Mesenteric fat pad (tissue), 1 donor: Measurements from ENCODE around the gene DAB2IP. TPM values are rescaled to one million over a fixed set of nuclear protein-coding genes. Genes with fewer than 3 reads are reported as not detected.

ENCODE experiments used
- DNase-seq: peaks from one replicate; pipeline ENCODE4 v3.0.0-alpha.2; 2020; ENCODE audit warnings: low spot score
- total RNA-seq: library from RNA; stranded (reverse); fragmentation: NEBNext Ultra II Directional; extraction: Animal tissue kit (Norgen Biotek cat#: 25700); gene quantifications from one replicate; pipeline ENCODE4 v1.2.1, GENCODE V29; 2021
- donor health status: DM: yes; HTN: yes; CAD: no.

Gene DAB2IP
- total RNA-seq, 1 donor from 2014 or later, result 86.1 TPM

DNA sequence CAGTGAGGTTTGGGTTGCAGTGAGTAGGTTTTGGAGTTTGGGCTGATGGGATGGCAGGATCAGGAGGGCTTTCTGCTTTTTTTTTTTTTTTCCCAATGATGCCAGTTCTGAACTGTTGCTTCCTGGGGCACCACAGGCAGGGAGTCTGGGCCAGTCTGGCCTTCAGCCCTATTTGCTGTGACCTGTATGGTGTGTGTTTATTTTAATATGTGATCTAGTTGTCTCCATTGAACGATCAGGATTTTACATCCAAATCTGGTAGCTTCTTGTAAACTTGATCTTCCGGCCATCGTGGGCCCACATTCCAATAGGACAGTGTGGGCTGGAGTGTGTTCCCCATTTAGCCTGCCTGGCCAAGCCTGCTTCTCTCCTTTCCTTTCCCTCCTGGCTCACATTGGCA, 25.8 kb upstream of the DAB2IP start:
- DNase-seq, result no peak

DNA sequence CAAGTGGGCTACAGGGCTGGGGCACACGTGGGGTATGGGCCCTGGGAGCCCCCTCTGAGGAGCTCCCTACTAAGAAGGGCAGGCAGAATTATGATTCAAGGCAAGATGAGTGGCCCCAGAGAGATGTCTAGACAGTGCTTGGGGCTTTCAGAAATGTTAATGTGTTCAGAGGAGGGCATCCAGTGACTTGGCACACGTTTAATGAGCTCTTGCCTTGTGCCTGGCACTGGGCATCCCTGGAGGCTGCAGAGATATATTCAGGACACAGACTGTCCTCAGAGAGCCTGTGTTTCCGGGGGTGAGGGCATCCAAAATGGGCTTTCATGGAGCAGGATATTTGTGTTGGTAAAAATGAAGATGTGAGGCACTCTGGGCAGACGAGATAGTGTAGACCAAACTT, 25.4 kb upstream of the DAB2IP start:
- DNase-seq, result no peak

DNA sequence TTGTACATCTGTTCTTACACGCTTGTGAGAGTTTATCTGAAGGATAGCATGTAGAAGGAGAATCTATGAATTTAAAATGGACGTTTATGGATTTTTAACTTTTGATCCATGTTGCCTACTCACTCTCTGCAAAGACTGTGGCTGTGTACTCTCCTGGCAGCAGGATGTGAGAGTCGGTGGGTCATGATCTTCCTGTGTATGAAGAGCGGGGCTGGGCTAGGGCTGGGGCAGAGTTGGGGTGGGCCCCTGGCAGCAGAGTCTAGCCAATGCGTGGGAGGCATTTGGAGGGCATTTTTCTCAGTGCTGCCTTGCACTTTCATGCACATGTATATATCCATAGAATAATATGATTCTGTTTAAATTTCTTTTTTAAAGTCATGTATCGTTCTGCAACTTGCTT, 24.0 kb upstream of the DAB2IP start:
- DNase-seq, result no peak

DNA sequence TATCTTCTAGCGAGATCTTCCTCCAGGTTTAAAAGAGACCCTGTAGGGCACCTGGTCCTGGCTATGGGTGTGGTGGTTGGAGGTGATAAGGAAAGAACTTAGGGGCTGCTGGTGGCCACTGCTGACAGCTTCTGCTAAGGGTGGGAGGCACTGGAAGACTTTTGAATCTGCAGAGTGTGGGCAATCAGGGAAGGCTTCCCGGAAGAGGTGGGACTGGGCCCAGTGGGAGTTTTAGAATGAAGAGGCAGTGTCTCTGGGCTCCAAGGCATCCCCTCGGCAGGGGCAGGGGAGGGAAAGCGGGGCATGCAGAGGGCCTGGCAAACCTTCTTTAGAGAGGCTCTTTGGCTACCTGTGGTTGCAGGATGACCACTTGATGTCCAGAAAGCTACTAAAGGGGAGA, 23.0 kb upstream of the DAB2IP start:
- no peak for DNase-seq

DNA sequence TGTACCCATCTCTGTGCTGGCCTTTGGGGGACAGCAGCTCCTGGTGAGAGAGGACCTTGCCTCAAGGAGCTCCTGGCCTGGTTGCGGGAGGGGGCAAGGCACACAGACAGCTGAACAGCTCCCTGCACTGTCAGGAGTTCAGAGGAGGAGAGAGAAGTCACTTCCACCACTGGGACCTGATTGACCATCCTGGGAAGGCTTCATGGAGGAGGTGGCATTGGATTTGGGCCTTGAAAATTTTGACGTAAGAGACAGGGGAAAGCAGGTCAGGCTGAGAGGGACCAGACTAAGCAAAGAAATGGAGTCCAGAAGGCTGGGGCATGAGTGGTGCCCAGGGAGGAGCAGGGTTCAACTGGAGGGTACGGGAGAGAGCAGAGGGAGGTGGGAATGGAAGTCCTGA, 20.3 kb upstream of the DAB2IP start:
- DNase-seq, result no peak

DNA sequence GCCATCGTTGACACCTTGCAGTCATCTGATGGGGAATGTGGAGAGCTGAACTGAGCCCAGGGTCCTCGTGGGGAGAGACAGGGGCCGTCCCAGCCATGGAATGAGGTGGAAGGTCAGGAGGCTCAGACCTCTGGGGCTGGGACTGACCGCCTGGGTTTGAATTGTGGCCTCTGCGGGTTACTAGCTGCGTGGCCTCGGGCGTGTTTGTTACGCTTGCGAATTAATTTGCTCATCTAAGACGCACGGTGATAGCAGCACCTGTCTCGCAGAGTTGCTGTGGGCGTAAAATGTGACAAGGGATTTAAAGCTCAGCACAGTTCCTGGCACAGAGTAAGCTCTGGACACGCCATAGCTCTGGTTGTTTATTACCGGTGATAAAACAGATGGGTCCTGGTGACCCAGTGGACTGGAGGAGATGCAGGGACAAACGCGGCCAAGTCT, 19.4 kb upstream of the DAB2IP start:
- DNase-seq, result no peak

DNA sequence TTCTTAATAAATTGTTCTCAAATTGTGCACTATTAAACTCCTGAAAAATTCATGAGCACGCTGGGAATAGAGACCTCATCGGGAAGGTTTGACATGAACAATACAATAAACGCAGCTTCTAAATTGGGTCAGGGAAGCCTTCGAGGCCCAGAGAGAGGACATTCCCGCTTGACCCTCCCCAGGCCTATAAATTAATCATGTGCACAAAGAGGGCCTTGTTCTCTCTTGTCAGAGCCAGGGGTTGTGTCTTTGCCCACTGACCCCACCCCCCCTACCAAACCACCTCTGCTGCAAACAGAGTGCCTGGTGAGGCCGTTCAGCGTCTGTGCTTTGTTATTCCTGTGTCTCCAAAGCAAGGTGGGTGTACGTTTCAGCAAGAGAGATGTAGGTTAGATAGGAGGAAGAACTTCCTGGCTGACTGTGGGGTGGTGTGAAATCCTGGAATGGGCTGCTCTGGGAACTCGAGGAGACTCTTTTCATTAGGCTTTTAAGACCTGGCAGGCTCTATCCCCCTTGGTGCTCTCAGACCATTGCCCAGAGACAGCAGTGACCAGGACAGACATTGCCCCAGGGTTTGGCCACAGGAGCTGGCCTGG, 18.2 kb upstream of the DAB2IP start:
- no peak for DNase-seq

DNA sequence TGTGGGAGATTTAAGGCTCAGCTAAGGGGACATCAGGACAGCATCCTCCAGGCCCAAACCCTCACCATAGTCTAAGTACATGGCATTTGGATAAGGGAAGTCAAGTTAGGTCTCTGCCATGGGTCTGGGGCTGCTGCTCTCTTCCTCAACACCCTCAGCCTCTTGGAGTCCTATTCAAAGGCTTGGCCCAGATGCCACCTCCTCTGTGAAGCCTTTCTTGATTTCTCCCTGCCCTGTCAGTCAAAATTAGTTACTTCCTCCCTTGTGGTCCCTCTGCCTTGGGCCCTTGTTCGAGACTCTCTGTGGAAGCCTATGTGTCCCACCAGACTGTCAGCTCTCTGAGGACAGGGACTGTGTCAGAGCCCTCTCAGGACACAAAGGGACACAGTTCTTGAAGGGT, 17.7 kb upstream of the DAB2IP start:
- no peak for DNase-seq

DNA sequence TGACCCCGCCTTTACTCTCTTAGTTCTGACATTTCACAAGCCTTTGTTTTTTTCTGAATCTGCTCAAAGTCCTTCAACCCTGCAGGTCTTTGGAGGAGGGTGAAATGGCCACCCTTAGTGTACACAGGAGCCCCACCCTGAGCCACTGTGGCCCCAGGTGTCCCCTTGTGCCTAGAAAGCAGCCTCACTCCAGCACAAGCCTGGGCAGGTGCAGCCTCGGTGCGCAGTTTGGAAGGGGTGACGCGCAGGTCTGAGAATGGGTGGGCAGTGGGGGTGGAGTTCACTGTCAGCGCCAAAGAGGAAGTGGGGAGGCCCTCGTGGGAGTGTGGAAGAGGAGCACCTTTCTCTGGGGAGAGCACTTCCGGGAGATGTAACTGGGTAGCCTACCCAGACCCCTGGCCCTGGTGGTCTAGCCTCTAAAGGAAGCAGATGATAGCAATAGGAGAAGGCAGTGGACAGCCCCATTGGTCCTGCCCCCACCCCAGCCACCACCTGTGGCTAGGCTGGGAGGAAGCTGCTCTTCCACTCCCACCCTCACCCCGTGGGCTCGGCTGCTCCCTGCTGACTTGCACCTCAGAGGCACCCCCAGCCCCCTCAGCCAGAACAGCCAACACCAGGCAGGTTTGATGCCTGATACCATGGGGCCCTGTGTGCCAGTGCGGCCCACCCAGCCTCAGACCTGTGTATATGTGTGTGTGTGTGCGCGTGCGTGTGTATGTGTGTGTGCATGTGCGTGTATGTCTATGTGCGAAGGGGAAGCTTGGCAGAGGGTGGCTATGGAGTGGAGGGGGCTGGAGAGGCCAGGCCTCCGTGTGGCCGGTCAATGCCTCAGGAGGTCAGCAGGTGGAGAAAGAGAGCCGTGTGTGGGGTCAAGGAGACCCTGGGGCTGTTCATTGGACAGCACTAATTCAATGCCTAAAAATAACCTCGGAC, 16.8 kb upstream of the DAB2IP start:
- DNase-seq, result no peak

DNA sequence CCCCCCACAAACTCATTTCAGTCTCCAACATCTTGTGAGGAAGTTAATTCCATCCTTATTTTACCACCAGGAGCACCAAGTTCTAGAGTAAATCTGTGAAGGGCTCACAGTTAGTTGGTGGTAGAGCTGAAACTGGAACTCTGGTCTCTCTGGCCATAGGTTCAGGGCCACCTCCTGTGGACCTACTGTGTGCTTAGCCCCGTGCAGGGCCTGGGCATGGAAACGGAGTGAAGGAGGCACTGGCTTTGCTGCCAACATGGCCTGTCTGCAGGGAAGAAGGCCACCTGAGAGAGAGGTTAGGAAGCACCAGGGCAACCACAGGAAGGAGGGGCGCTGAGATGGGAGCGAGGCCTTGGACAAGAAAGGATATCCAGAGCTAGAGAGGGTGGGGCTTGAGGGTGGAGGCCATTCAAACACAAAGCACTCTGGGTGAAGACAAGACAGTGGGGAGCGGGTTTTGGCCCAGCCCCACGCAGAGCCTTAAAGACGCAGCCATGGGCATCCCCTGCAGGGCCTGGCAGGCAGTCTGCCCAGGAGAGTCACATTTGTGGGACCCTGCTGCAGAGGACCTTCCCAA, 16.0 kb upstream of the DAB2IP start:
- DNase-seq, result no peak

DNA sequence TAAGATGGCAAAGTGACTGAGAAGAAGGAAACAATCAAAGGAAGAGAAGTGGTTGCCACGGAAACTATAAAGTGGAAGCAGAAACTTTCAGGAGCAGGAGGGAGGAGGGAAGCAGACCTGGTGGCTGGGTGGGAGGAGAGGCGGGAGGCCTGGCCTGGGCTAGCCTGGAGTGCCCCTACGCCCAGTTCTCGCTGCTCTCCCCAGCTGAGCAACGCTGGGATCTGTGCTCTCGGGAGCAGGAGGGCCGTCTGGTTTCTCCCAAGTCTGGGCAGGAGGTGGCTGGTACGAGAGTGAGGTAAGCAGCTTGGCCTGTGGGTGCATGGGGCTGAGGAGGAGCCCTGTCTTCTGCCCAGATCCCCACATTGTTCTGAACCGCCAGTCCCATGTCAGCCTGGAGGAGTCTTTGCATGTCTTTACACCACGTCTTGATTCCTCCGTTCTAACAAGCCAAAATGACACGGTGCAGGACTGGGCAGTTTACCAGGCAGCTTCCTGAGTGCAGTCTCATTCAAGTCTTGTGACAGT, 15.0 kb upstream of the DAB2IP start:
- no peak for DNase-seq

DNA sequence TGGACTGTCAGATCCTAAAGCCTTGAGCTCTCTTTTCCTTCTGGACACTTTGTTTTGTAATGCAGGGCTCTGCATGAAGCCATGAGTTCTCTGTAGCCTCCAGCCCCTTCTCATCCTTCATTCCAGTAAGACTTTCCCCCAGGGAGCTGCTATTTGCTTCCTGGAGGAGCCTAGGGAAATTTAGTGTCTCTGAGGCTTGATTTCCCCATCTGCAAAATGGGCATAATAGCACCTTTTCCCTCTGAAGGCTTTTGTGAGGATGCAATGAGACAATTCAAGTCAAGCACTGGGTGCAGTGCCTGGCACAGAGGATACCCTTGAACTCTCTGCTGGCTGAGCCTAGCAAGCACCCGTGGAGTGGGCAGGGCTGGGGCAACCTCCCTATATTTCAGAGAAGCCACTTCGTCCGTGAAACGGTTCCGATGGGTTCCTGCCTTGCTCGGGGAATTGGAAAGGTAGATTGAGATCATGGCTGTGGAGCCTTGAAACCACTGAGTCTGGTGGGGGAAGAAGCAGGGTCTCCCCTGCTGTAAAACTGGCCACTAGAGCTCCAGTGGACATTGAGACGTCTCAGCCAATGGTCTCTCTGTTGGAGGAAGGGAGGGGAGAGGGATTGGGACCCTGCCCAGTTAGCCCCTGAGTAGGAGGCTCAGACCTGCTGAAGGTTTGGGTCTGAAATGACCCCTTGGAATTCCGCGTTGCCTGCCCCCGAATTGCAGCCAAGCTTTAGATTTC, 14.3 kb upstream of the DAB2IP start:
- DNase-seq, result no peak

DNA sequence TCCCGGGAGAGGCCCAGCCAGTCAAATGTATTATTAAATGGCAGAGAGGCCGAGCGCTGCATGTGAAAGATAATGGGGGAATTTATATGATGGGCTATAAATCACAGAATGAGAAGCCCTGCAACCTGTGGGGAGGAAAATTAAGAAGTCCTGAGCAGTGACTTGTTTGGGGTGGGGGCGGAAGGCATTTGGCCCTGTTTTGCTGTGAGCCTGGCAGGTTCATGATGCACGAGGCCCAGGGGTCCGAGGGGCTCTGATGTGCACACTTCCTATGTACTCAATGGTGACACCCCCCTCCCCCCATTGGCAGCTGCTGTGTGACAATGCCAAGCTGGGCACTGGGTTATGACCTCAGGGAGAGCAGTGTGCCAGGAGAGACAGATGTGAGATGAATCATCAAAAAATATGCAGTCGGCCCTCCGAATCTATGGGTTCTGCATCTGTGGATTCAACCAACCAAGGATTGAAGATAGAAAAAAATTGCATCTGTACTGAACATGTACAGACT, 13.7 kb upstream of the DAB2IP start:
- DNase-seq, result no peak

DNA sequence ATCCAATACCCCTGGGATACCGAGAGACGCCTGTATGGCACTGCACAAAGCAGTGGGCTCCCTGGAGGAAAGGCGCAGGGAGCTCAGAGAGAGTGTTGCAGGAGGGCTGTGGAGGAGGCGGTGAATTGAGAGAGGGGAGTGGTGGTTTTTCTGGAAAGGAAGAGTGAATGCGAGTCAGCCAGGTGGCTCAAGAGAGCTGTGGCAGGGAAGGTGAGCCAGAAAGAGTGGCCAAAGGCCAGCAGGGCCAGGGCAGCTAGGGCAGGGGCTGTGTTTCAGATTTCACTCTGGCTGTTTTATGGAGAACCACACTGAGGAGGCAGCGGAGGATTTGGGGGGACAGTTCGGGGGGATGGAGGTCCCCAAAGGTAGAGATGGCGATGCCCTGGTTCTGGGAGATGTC, 13.0 kb upstream of the DAB2IP start:
- DNase-seq, result no peak

DNA sequence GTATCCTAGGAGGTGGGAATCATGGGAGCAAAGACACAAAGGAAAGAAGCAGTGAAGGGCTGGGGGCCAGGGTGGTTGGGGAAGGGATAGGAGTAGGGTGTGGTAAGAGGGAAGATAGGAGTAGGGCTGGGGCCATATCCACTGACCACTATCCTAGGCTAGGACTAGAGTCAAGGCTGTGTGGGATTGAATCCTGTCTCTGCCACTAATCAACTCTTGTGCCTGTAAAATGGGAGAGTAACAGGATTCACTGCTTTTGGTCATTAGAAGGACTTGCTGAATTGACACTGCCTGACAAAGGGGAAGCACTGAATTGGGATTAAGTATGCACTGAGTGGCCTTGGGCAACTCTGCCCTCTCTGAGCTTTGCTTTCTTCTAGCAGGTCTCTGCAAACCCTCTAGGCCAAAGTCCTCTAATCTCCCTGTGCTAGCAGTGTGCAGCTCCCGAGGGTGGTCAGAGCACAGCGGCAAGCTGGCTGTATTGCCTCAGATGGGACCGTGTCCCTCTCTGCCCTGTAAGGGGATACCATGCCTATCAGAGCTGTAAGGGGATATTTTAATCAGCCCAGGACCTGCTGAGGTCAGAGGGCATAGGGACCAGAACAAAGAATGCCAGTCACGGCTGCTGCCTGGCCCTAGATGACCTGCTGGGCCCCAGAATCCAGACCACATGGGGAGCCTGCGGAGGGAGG, 12.4 kb upstream of the DAB2IP start:
- DNase-seq, result no peak

DNA sequence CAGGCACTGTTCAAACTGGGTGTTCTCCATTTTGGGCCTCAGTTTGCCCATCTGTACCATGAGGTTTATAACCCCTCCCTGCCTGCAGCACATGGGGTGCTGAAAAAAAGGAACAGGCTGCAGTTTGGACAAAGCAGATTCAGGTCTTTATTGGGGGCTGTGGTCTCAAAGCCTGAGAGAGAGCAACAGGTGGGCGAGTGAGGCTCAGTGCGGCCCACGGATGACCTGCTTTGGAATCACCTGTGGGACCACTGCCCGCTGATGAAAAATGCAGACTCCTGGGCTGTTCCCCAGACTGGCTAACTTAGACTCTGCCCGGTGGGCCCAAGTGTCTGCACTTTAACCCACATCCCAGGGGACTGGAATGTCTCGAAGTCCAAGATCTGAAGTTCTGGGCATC, 11.8 kb upstream of the DAB2IP start:
- DNase-seq, result no peak

DNA sequence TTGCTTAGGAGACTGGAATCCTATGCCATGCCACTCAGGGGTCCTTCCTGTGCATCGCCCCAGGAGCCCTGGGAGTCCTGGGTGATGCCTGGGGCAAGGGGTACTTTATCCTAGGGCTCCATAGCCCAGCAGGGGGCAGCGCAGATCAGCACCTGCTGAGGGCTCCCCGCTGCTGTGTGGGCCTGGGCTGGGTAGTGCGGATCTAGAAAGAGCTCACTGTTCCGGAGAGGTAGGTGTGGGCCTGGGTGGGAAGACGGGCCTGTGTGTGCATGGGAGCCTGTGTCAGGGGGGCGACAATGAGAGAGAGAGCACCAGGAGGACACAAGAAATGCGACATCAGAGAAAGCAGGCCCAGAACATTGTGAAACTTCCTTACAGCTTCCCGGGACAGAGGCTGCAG, 11.4 kb upstream of the DAB2IP start:
- DNase-seq, result no peak

DNA sequence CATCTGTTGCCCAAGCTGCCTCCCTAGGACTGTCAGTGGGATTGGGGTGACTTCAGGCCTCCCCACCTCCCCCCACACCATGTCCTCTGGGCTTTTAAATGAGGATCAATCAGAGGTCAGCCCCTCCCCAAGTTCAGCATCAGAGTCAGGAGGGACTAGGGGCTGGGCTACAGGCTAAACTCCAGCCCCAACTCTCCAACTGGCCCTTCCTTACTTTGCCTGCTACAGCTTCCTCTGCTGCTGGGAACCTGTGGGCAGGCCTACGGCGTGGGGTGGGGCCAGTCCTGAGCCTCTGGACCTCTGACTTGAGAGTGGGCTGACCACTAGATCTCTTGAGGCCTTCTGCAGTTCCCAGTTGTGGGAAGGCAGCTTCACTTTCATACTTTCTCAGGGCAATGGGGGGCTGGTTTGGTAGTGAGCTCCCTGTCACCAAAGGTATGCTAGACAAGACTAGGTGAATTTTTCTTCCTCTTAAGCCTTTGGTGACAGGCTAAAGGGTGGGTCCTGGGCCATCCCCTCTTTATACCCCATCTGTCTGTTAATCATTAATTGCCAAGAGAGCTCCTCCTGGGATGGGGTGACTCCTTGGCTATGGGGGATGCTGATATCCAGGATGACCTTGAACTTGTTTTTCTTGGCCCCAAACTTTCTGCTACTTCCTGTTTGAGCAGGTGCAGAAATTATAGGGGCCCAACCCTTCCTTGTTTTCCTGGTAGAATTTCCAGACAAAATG, 10.8 kb upstream of the DAB2IP start:
- no peak for DNase-seq

DNA sequence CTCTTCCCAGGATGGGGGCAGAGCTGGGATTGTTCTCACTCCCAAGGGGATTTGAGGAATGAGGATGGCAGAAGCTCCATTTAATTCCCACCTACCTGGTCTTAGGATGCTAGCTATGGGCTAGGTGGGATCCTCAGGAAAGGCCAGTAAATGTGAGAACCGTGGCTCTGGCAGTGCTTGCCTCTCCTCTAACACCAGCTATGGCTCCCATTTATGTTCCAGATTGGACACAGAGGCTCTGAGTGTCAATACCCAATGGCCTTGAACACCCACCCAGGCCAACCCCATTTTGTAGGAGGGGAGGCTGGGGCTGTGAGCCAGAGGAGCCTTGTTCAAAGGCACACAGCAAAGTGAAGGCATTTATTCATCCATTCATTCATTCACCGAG, 10.2 kb upstream of the DAB2IP start:
- no peak for DNase-seq

DNA sequence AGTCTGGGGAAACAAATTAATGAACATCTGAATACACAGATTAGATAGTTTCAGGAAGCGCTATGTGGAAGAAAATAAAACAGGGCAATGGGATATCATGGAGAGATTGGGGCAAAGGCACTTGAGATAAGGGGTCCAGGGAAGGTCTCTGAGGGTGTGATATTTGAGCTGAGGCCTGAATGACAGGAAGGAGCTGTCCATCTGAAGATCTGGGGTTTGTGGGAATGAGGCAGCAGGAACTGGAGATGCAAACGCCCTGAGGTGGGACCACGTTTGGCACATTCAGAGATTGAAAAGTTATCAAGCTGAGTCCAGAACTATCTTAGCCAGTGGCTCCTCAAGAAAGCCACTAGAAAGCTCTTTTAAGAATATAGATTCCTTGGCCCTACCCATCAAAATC, 8.7 kb upstream of the DAB2IP start:
- no peak for DNase-seq
